ENCODE data around the gene CD58.

The CD58 gene

GRCh38 chr1:116485976-116486375 lies 84.8 kb downstream of the CD58 start:
- no peak overlapping the region for H3K4me3 ChIP-seq (ENCODE audit: insufficient read depth, low read depth, low read length, poor library complexity, severe bottlenecking)
- H3K9me3 ChIP-seq (ENCODE audit: control insufficient read depth, low read length) = no peaks in the 10 kb centered on the region
- no peaks in the 10 kb centered on the region for H3K4me1 ChIP-seq (ENCODE audit: control insufficient read depth, insufficient read depth, low read length, poor library complexity, severe bottlenecking)
- H3K27me3 ChIP-seq (replicated peaks; ENCODE audit: control insufficient read depth, insufficient read depth, low read length, poor library complexity, severe bottlenecking) = no peaks in the 10 kb centered on the region
- DNase-seq = no peak
- no peaks in the 10 kb centered on the region for H3K36me3 ChIP-seq (ENCODE audit: control insufficient read depth, insufficient read depth, low read length)
- no peak overlapping the region for H3K27ac ChIP-seq (ENCODE audit: insufficient read depth, low read length, poor library complexity, severe bottlenecking)

GRCh38 chr1:116485071-116485735 lies 85.6 kb downstream of the CD58 start:
- H3K9me3 ChIP-seq (ENCODE audit: control insufficient read depth, low read length) = no peaks in the 10 kb centered on the region

GRCh38 chr1:116483481-116484309 lies 87.1 kb downstream of the CD58 start:
- Histone ChIP-seq H3K4me1 (ENCODE audit: control insufficient read depth, insufficient read depth, low read length, poor library complexity, severe bottlenecking) (no peaks in the 10 kb centered on the region), H3K36me3 (ENCODE audit: control insufficient read depth, insufficient read depth, low read length) (no peaks in the 10 kb centered on the region), H3K4me3 (ENCODE audit: insufficient read depth, low read depth, low read length, poor library complexity, severe bottlenecking) (no peak overlapping the region), H3K27me3 (replicated peaks; ENCODE audit: control insufficient read depth, insufficient read depth, low read length, poor library complexity, severe bottlenecking) (no peaks in the 10 kb centered on the region), H3K27ac (ENCODE audit: insufficient read depth, low read length, poor library complexity, severe bottlenecking) (no peak overlapping the region), H3K9me3 (ENCODE audit: control insufficient read depth, low read length) (no peaks in the 10 kb centered on the region)
- no peak for DNase-seq

More at GRCh38 chr1:116485071-116485735, 85.6 kb downstream of the CD58 start:
- H3K27ac ChIP-seq (ENCODE audit: insufficient read depth, low read length, poor library complexity, severe bottlenecking) = no peak overlapping the region
- no peaks in the 10 kb centered on the region for H3K4me1 ChIP-seq (ENCODE audit: control insufficient read depth, insufficient read depth, low read length, poor library complexity, severe bottlenecking)
- no peak overlapping the region for H3K4me3 ChIP-seq (ENCODE audit: insufficient read depth, low read depth, low read length, poor library complexity, severe bottlenecking)
- no peaks in the 10 kb centered on the region for H3K36me3 ChIP-seq (ENCODE audit: control insufficient read depth, insufficient read depth, low read length)
- peak; percentile 61 to 73 (median 67) for DNase-seq
- no peaks in the 10 kb centered on the region for H3K27me3 ChIP-seq (replicated peaks; ENCODE audit: control insufficient read depth, insufficient read depth, low read length, poor library complexity, severe bottlenecking)

GRCh38 chr1:116482490-116482889 lies 88.3 kb downstream of the CD58 start:
- H3K4me1 ChIP-seq (ENCODE audit: control insufficient read depth, insufficient read depth, low read length, poor library complexity, severe bottlenecking) = no peaks in the 10 kb centered on the region
- H3K27me3 ChIP-seq (replicated peaks; ENCODE audit: control insufficient read depth, insufficient read depth, low read length, poor library complexity, severe bottlenecking) = no peaks in the 10 kb centered on the region
- H3K36me3 ChIP-seq (ENCODE audit: control insufficient read depth, insufficient read depth, low read length) = no peaks in the 10 kb centered on the region
- no peak overlapping the region for H3K27ac ChIP-seq (ENCODE audit: insufficient read depth, low read length, poor library complexity, severe bottlenecking)
- H3K9me3 ChIP-seq (ENCODE audit: control insufficient read depth, low read length) = no peaks in the 10 kb centered on the region
- DNase-seq = no peak
- no peak overlapping the region for H3K4me3 ChIP-seq (ENCODE audit: insufficient read depth, low read depth, low read length, poor library complexity, severe bottlenecking)

GRCh38 chr1:116481934-116482333 lies 88.9 kb downstream of the CD58 start:
- H3K4me1 ChIP-seq (ENCODE audit: control insufficient read depth, insufficient read depth, low read length, poor library complexity, severe bottlenecking) = no peaks in the 10 kb centered on the region
- H3K27me3 ChIP-seq (replicated peaks; ENCODE audit: control insufficient read depth, insufficient read depth, low read length, poor library complexity, severe bottlenecking) = no peaks in the 10 kb centered on the region
- no peak overlapping the region for H3K27ac ChIP-seq (ENCODE audit: insufficient read depth, low read length, poor library complexity, severe bottlenecking)
- no peaks in the 10 kb centered on the region for H3K36me3 ChIP-seq (ENCODE audit: control insufficient read depth, insufficient read depth, low read length)
- H3K4me3 ChIP-seq (ENCODE audit: insufficient read depth, low read depth, low read length, poor library complexity, severe bottlenecking) = no peak overlapping the region
- H3K9me3 ChIP-seq (ENCODE audit: control insufficient read depth, low read length) = no peaks in the 10 kb centered on the region
- DNase-seq = no peak

GRCh38 chr1:116478621-116479020 lies 92.2 kb downstream of the CD58 start:
- Histone ChIP-seq H3K4me1 (ENCODE audit: control insufficient read depth, insufficient read depth, low read length, poor library complexity, severe bottlenecking) (no peaks in the 10 kb centered on the region), H3K27me3 (replicated peaks; ENCODE audit: control insufficient read depth, insufficient read depth, low read length, poor library complexity, severe bottlenecking) (no peaks in the 10 kb centered on the region), H3K36me3 (ENCODE audit: control insufficient read depth, insufficient read depth, low read length) (no peaks in the 10 kb centered on the region), H3K27ac (ENCODE audit: insufficient read depth, low read length, poor library complexity, severe bottlenecking) (no peak overlapping the region), H3K9me3 (ENCODE audit: control insufficient read depth, low read length) (no peaks in the 10 kb centered on the region), H3K4me3 (ENCODE audit: insufficient read depth, low read depth, low read length, poor library complexity, severe bottlenecking) (no peak overlapping the region)
- DNase-seq = no peak

- Histone ChIP-seq H3K27me3 (replicated peaks; ENCODE audit: control insufficient read depth, insufficient read depth, low read length, poor library complexity, severe bottlenecking) (no peaks in the 10 kb centered on the region), H3K27ac (ENCODE audit: insufficient read depth, low read length, poor library complexity, severe bottlenecking) (no peak overlapping the region), H3K4me3 (ENCODE audit: insufficient read depth, low read depth, low read length, poor library complexity, severe bottlenecking) (no peak overlapping the region), H3K36me3 (ENCODE audit: control insufficient read depth, insufficient read depth, low read length) (no peaks in the 10 kb centered on the region), H3K4me1 (ENCODE audit: control insufficient read depth, insufficient read depth, low read length, poor library complexity, severe bottlenecking) (no peaks in the 10 kb centered on the region), H3K9me3 (ENCODE audit: control insufficient read depth, low read length) (no peaks in the 10 kb centered on the region)
- DNase-seq = no peak
Measured at GRCh38 chr1:116477429-116477828, 93.4 kb downstream of the CD58 start.

GRCh38 chr1:116476321-116476720 lies 94.5 kb downstream of the CD58 start:
- Histone ChIP-seq H3K4me3 (ENCODE audit: insufficient read depth, low read depth, low read length, poor library complexity, severe bottlenecking) (no peak overlapping the region), H3K27me3 (replicated peaks; ENCODE audit: control insufficient read depth, insufficient read depth, low read length, poor library complexity, severe bottlenecking) (no peaks in the 10 kb centered on the region), H3K9me3 (ENCODE audit: control insufficient read depth, low read length) (no peaks in the 10 kb centered on the region), H3K4me1 (ENCODE audit: control insufficient read depth, insufficient read depth, low read length, poor library complexity, severe bottlenecking) (no peaks in the 10 kb centered on the region), H3K36me3 (ENCODE audit: control insufficient read depth, insufficient read depth, low read length) (no peaks in the 10 kb centered on the region), H3K27ac (ENCODE audit: insufficient read depth, low read length, poor library complexity, severe bottlenecking) (no peak overlapping the region)
- no peak for DNase-seq

GRCh38 chr1:116475850-116476218 lies 95.0 kb downstream of the CD58 start:
- H3K27me3 ChIP-seq (replicated peaks; ENCODE audit: control insufficient read depth, insufficient read depth, low read length, poor library complexity, severe bottlenecking) = no peaks in the 10 kb centered on the region
- no peaks in the 10 kb centered on the region for H3K4me1 ChIP-seq (ENCODE audit: control insufficient read depth, insufficient read depth, low read length, poor library complexity, severe bottlenecking)
- H3K4me3 ChIP-seq (ENCODE audit: insufficient read depth, low read depth, low read length, poor library complexity, severe bottlenecking) = no peak overlapping the region
- H3K9me3 ChIP-seq (ENCODE audit: control insufficient read depth, low read length) = no peaks in the 10 kb centered on the region
- no peak overlapping the region for H3K27ac ChIP-seq (ENCODE audit: insufficient read depth, low read length, poor library complexity, severe bottlenecking)
- no peak for DNase-seq
- no peaks in the 10 kb centered on the region for H3K36me3 ChIP-seq (ENCODE audit: control insufficient read depth, insufficient read depth, low read length)
